Liver (tissue), 3 donors: ENCODE results near the gene ILKAP.

ENCODE experiments used
- EGR1 ChIP-seq, 2 donors: IDR thresholded peaks; 2 replicates each; pipeline ENCODE4 v1.6.1; 2016 to 2018; ENCODE audit warnings: antibody characterized with exemption in 2 of 2, low read depth in 2 of 2
- RAD21 ChIP-seq, 2 donors: IDR thresholded peaks; 2 replicates each; pipeline ENCODE4 v1.6.1; 2016; ENCODE audit warnings: antibody characterized with exemption in 2 of 2, mild to moderate bottlenecking in 2 of 2
- RXRA ChIP-seq, 2 donors: IDR thresholded peaks; 2 replicates each; pipeline ENCODE4 v1.6.1; 2017 to 2018; ENCODE audit warnings: antibody characterized with exemption in 2 of 2, mild to moderate bottlenecking in 1 of 2
- SP1 ChIP-seq: IDR thresholded peaks from 2 replicates; pipeline ENCODE4 v1.6.1; 2018; ENCODE audit warnings: antibody characterized with exemption, mild to moderate bottlenecking
- YY1 ChIP-seq: IDR thresholded peaks from 2 replicates; pipeline ENCODE4 v1.6.1; 2016; ENCODE audit warnings: antibody characterized with exemption, mild to moderate bottlenecking
- TF ChIP-seq, protein P1 (sequence below): fragments of 150-350 bp; IDR thresholded peaks from 2 replicates; pipeline ENCODE4 v1.5.1; 2017; ENCODE audit warnings: improper control_type of control experiment, low read depth, low read length; ENCODE audit not compliant: missing input control
- TF ChIP-seq, protein P2 (sequence below): IDR thresholded peaks from 2 replicates; pipeline ENCODE4 v1.6.1; 2016; ENCODE audit warnings: antibody characterized with exemption, mild to moderate bottlenecking
- TF ChIP-seq, protein P3 (sequence below): IDR thresholded peaks from 2 replicates; pipeline ENCODE4 v1.6.1; 2016; ENCODE audit warnings: antibody characterized with exemption
- TF ChIP-seq, protein P4 (sequence below): IDR thresholded peaks from 2 replicates; pipeline ENCODE4 v1.6.1; 2016; ENCODE audit warnings: antibody characterized with exemption
- donor health status: healthy.
- donor health status: healthy.

DNA sequence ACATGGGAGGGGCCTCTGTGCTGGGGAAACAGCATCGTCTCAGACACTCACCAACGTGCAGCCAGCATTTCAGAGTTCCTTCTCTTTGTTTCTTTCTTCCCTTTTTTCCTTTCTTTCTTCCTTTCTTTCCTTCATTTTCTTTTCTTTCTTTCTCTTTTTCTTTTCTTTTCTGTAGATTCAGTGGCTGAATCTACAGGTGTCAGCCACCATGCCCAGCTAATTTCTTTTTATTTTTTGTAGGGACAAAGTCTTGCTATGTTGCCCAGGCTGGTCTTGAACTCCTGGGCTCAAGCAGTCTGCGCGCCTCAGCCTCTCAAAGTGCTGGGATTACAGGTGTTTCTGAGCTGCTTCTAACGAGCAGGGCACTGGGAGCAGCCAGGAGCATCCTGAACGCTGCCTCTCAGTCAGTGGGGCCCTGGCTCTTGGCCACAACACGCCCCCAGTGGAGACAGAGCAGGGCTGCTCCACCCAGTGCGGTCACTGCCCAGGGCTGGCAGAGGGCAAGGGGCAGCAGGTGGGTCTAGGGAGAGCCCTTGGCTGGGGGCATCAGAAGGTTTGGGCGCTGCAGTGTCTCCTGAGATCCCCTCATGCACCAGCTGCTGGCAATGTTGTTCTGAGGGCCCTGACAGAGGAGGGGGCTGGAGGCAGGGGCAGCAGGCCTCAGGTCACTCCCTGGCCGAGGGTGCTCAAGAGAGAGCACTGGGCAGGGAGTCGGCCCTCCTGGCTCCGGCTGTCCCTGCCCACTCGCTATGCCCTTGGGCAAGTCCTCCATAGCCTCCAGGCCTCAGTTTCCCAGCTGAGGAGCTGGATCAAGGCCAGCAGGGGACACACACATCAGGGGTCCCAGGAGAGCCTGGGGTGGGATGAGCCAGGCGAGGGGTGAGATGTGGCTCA lies 69.7 kb downstream of the ILKAP start:
- TF ChIP-seq, protein P1, sequence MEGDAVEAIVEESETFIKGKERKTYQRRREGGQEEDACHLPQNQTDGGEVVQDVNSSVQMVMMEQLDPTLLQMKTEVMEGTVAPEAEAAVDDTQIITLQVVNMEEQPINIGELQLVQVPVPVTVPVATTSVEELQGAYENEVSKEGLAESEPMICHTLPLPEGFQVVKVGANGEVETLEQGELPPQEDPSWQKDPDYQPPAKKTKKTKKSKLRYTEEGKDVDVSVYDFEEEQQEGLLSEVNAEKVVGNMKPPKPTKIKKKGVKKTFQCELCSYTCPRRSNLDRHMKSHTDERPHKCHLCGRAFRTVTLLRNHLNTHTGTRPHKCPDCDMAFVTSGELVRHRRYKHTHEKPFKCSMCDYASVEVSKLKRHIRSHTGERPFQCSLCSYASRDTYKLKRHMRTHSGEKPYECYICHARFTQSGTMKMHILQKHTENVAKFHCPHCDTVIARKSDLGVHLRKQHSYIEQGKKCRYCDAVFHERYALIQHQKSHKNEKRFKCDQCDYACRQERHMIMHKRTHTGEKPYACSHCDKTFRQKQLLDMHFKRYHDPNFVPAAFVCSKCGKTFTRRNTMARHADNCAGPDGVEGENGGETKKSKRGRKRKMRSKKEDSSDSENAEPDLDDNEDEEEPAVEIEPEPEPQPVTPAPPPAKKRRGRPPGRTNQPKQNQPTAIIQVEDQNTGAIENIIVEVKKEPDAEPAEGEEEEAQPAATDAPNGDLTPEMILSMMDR = no peak
- TF ChIP-seq, protein P2, sequence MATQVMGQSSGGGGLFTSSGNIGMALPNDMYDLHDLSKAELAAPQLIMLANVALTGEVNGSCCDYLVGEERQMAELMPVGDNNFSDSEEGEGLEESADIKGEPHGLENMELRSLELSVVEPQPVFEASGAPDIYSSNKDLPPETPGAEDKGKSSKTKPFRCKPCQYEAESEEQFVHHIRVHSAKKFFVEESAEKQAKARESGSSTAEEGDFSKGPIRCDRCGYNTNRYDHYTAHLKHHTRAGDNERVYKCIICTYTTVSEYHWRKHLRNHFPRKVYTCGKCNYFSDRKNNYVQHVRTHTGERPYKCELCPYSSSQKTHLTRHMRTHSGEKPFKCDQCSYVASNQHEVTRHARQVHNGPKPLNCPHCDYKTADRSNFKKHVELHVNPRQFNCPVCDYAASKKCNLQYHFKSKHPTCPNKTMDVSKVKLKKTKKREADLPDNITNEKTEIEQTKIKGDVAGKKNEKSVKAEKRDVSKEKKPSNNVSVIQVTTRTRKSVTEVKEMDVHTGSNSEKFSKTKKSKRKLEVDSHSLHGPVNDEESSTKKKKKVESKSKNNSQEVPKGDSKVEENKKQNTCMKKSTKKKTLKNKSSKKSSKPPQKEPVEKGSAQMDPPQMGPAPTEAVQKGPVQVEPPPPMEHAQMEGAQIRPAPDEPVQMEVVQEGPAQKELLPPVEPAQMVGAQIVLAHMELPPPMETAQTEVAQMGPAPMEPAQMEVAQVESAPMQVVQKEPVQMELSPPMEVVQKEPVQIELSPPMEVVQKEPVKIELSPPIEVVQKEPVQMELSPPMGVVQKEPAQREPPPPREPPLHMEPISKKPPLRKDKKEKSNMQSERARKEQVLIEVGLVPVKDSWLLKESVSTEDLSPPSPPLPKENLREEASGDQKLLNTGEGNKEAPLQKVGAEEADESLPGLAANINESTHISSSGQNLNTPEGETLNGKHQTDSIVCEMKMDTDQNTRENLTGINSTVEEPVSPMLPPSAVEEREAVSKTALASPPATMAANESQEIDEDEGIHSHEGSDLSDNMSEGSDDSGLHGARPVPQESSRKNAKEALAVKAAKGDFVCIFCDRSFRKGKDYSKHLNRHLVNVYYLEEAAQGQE = no peak
- TF ChIP-seq EGR1 (IDR thresholded peaks at IDR 0.05; ENCODE audit: low read depth in 2 of 2) (no peak), RXRA (IDR thresholded peaks at IDR 0.05) (no peak), SP1 (no peak), YY1 (no peak), RAD21 (IDR thresholded peaks at IDR 0.05) (no peak)
- TF ChIP-seq, protein P3, sequence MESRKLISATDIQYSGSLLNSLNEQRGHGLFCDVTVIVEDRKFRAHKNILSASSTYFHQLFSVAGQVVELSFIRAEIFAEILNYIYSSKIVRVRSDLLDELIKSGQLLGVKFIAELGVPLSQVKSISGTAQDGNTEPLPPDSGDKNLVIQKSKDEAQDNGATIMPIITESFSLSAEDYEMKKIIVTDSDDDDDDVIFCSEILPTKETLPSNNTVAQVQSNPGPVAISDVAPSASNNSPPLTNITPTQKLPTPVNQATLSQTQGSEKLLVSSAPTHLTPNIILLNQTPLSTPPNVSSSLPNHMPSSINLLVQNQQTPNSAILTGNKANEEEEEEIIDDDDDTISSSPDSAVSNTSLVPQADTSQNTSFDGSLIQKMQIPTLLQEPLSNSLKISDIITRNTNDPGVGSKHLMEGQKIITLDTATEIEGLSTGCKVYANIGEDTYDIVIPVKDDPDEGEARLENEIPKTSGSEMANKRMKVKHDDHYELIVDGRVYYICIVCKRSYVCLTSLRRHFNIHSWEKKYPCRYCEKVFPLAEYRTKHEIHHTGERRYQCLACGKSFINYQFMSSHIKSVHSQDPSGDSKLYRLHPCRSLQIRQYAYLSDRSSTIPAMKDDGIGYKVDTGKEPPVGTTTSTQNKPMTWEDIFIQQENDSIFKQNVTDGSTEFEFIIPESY = no peak
- TF ChIP-seq, protein P4, sequence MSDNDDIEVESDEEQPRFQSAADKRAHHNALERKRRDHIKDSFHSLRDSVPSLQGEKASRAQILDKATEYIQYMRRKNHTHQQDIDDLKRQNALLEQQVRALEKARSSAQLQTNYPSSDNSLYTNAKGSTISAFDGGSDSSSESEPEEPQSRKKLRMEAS = no peak
